ENCODE data around the gene UGT1A8. TPM values are rescaled to one million over a fixed set of nuclear protein-coding genes. Genes with fewer than 3 reads are reported as not detected.

UGT1A8 gene
- polyA plus RNA-seq, 2 of the 4 experiments (the other 2 are of a cell fraction): 0.22 TPM; not detected in 1

- FAIRE-seq: no peak
- ATAC-seq: no peak
Measured at GRCh38 chr2:233674314-233674713, 56.9 kb downstream of the UGT1A8 start.

More at GRCh38 chr2:233674314-233674713, 56.9 kb downstream of the UGT1A8 start:
- POLR2A ChIA-PET: no interaction called here
- peaks cover 25% of the 10 kb centered on the region for H3K9me3 ChIP-seq
- H3K27ac ChIP-seq: peak overlapping the region; percentile 82 to 85
- TF ChIP-seq PBX3 (IDR thresholded peaks at IDR 0.05) (no peak), ATOH8 (CRISPR knock-in tag; IDR thresholded peaks at IDR 0.05; ENCODE audit: low read depth) (no peak), HOXB13 (CRISPR knock-in tag; IDR thresholded peaks at IDR 0.05; ENCODE audit: low read depth) (no peak), HES2 (IDR thresholded peaks at IDR 0.05) (no peak), CTCF (IDR thresholded peaks at IDR 0.05) (no peak), RARB (CRISPR knock-in tag; IDR thresholded peaks at IDR 0.05) (no peak), ZNF302 (CRISPR knock-in tag; IDR thresholded peaks at IDR 0.05) (no peak), GATA3 (IDR thresholded peaks at IDR 0.05; ENCODE audit: borderline replicate concordance) (no peak), CHD2 (IDR thresholded peaks at IDR 0.05; ENCODE audit: low read length, partially characterized antibody) (no peak), FOSL2 (IDR thresholded peaks at IDR 0.05) (no peak), FOSL2 (CRISPR knock-in tag; IDR thresholded peaks at IDR 0.05) (no peak), REST (IDR thresholded peaks at IDR 0.05) (no peak), ESRRA (IDR thresholded peaks at IDR 0.05; ENCODE audit: borderline replicate concordance, low read length) (no peak), KDM5A (IDR thresholded peaks at IDR 0.05) (no peak), RCOR1 (IDR thresholded peaks at IDR 0.05; ENCODE audit: low read depth, low read length) (no peak), CBX2 (IDR thresholded peaks at IDR 0.05; ENCODE audit: borderline replicate concordance, low read depth) (no peak)
- CTCF ChIA-PET: no interaction called here
- WGBS (ENCODE audit: missing lambda C conversion rate): 36% methylated on average over 1 of the region's 1 CpG
- DNase-seq (ENCODE audit: low read depth in 1 of 2, low spot score in 1 of 2): no peak
- no peak overlapping the region for H3K4me3 ChIP-seq
- H3K4me1 ChIP-seq: peaks cover 23% of the 10 kb centered on the region
- no peak overlapping the region for H3K4me2 ChIP-seq

Data from A549 (cell line).